ENCODE data around the gene LSR.

LSR gene

DNA sequence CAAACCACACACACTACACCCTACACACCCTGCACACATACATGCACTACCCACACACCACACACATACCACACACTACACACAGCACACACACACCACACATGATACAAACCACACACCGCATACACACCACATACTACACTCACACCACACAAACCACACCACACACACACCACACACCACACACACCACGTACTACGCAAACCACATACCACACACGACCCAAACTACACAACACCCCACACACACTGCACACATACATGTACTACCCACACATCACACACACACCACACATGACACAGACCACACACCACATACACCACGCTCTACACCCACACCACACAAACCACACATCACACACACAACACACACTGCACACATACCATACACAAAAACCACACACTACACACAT, 49.8 kb downstream of the LSR start (continued):
- TF ChIP-seq, protein P1, sequence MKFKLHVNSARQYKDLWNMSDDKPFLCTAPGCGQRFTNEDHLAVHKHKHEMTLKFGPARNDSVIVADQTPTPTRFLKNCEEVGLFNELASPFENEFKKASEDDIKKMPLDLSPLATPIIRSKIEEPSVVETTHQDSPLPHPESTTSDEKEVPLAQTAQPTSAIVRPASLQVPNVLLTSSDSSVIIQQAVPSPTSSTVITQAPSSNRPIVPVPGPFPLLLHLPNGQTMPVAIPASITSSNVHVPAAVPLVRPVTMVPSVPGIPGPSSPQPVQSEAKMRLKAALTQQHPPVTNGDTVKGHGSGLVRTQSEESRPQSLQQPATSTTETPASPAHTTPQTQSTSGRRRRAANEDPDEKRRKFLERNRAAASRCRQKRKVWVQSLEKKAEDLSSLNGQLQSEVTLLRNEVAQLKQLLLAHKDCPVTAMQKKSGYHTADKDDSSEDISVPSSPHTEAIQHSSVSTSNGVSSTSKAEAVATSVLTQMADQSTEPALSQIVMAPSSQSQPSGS (tag by site-specific recombination; IDR thresholded peaks at IDR 0.05; ENCODE audit: low read depth) = no peak
- no peak for TF ChIP-seq TSHZ1 (tag by site-specific recombination; IDR thresholded peaks at IDR 0.05; ENCODE audit: borderline replicate concordance)
- no peak for TF ChIP-seq ZNF624 (tag by site-specific recombination; IDR thresholded peaks at IDR 0.05)
- no peak; the same call in 1 of the 2 replicates for TF ChIP-seq ZNF791 (tag by site-specific recombination; IDR thresholded peaks at IDR 0.05)
- TF ChIP-seq ZNF529 (tag by site-specific recombination; IDR thresholded peaks at IDR 0.05; ENCODE audit: insufficient replicate concordance) = no peak
- TF ChIP-seq ZNF302 (tag by site-specific recombination; IDR thresholded peaks at IDR 0.05; ENCODE audit: low read depth) = no peak
- peak; percentile 78 for TF ChIP-seq ZNF473 (tag by site-specific recombination; IDR thresholded peaks at IDR 0.05)
- TF ChIP-seq ZNF239 (tag by site-specific recombination; IDR thresholded peaks at IDR 0.05) = peak; percentile 79; the same call in 1 of the 2 replicates
- TF ChIP-seq ZFP41 (tag by site-specific recombination; IDR thresholded peaks at IDR 0.05; ENCODE audit: borderline replicate concordance) = no peak
- TF ChIP-seq BCL11B (tag by site-specific recombination; IDR thresholded peaks at IDR 0.05; ENCODE audit: low read depth) = no peak
- TF ChIP-seq ZNF292 (tag by site-specific recombination; IDR thresholded peaks at IDR 0.05; ENCODE audit: borderline replicate concordance, low read depth) = no peak
- TF ChIP-seq, protein P2, sequence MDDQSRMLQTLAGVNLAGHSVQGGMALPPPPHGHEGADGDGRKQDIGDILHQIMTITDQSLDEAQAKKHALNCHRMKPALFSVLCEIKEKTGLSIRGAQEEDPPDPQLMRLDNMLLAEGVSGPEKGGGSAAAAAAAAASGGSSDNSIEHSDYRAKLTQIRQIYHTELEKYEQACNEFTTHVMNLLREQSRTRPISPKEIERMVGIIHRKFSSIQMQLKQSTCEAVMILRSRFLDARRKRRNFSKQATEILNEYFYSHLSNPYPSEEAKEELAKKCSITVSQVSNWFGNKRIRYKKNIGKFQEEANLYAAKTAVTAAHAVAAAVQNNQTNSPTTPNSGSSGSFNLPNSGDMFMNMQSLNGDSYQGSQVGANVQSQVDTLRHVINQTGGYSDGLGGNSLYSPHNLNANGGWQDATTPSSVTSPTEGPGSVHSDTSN (CRISPR knock-in tag; IDR thresholded peaks at IDR 0.05) = no peak
- peak; percentile 33; the same call in 1 of the 2 replicates for TF ChIP-seq ZNF571 (tag by site-specific recombination; IDR thresholded peaks at IDR 0.05)
- 0 out of 2 replicates have a peak, but pooled peaks have one; percentile 3 for TF ChIP-seq ZNF488 (tag by site-specific recombination; IDR thresholded peaks at IDR 0.05)
- TF ChIP-seq, protein P3, sequence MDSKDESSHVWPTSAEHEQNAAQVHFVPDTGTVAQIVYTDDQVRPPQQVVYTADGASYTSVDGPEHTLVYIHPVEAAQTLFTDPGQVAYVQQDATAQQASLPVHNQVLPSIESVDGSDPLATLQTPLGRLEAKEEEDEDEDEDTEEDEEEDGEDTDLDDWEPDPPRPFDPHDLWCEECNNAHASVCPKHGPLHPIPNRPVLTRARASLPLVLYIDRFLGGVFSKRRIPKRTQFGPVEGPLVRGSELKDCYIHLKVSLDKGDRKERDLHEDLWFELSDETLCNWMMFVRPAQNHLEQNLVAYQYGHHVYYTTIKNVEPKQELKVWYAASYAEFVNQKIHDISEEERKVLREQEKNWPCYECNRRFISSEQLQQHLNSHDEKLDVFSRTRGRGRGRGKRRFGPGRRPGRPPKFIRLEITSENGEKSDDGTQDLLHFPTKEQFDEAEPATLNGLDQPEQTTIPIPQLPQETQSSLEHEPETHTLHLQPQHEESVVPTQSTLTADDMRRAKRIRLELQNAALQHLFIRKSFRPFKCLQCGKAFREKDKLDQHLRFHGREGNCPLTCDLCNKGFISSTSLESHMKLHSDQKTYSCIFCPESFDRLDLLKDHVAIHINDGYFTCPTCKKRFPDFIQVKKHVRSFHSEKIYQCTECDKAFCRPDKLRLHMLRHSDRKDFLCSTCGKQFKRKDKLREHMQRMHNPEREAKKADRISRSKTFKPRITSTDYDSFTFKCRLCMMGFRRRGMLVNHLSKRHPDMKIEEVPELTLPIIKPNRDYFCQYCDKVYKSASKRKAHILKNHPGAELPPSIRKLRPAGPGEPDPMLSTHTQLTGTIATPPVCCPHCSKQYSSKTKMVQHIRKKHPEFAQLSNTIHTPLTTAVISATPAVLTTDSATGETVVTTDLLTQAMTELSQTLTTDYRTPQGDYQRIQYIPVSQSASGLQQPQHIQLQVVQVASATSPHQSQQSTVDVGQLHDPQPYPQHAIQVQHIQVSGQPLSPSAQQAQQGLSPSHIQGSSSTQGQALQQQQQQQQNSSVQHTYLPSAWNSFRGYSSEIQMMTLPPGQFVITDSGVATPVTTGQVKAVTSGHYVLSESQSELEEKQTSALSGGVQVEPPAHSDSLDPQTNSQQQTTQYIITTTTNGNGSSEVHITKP (tag by site-specific recombination; IDR thresholded peaks at IDR 0.05) = no peak
- no peak for TF ChIP-seq ZNF558 (tag by site-specific recombination; IDR thresholded peaks at IDR 0.05)
- no peak for TF ChIP-seq ZNF19 (tag by site-specific recombination; IDR thresholded peaks at IDR 0.05; ENCODE audit: low read depth)
- TF ChIP-seq ZNF2 (tag by site-specific recombination; IDR thresholded peaks at IDR 0.05) = no peak
- peak; percentile 66; the same call in 1 of the 2 replicates for TF ChIP-seq ZNF658 (tag by site-specific recombination; IDR thresholded peaks at IDR 0.05)
- TF ChIP-seq ZNF585B (tag by site-specific recombination; IDR thresholded peaks at IDR 0.05) = no peak
- no peak for TF ChIP-seq ZNF768 (tag by site-specific recombination; IDR thresholded peaks at IDR 0.05)
- no peak for TF ChIP-seq ZFP3 (tag by site-specific recombination; IDR thresholded peaks at IDR 0.05; ENCODE audit: low read depth)
- TF ChIP-seq ZNF837 (tag by site-specific recombination; IDR thresholded peaks at IDR 0.05) = no peak
- TF ChIP-seq ZNF132 (tag by site-specific recombination; IDR thresholded peaks at IDR 0.05; ENCODE audit: borderline replicate concordance) = no peak
- no peak for TF ChIP-seq HOXC10 (CRISPR knock-in tag; IDR thresholded peaks at IDR 0.05)
- TF ChIP-seq ZNF23 (tag by site-specific recombination; IDR thresholded peaks at IDR 0.05; ENCODE audit: borderline replicate concordance) = peak; percentile 29; the same call in 1 of the 2 replicates
- no peak for TF ChIP-seq ZNF692 (tag by site-specific recombination; IDR thresholded peaks at IDR 0.05)
- no peak for TF ChIP-seq ZNF792 (tag by site-specific recombination; IDR thresholded peaks at IDR 0.05)
- TF ChIP-seq ZNF155 (tag by site-specific recombination; IDR thresholded peaks at IDR 0.05) = no peak
- peak; percentile 94; the same call in 1 of the 2 replicates for TF ChIP-seq ZNF114 (tag by site-specific recombination; IDR thresholded peaks at IDR 0.05)
